HL-60 (cell line): ENCODE data around the gene SLC24A3.

ENCODE experiments used
- GABPA ChIP-seq: IDR thresholded peaks from 2 replicates; pipeline ENCODE4 v1.6.1; 2012; ENCODE audit warnings: low read depth
- POLR2AphosphoS5 ChIP-seq: IDR thresholded peaks from 2 replicates; pipeline ENCODE4 v1.6.1; 2012; ENCODE audit warnings: low read depth
- SPI1 ChIP-seq: IDR thresholded peaks from 2 replicates; pipeline ENCODE4 v1.6.1; 2012; ENCODE audit warnings: low read depth, mild to moderate bottlenecking, borderline replicate concordance
- TF ChIP-seq, protein P1 (sequence below): IDR thresholded peaks from 2 replicates; pipeline ENCODE4 v1.6.1; 2012; ENCODE audit warnings: low read depth; ENCODE audit not compliant: insufficient replicate concordance
- TF ChIP-seq, protein P2 (sequence below): IDR thresholded peaks from one replicate; pipeline ENCODE4 v1.5.1; 2011; ENCODE audit warnings: low read length, control low read depth, inconsistent platforms; ENCODE audit not compliant: insufficient read depth

DNA sequence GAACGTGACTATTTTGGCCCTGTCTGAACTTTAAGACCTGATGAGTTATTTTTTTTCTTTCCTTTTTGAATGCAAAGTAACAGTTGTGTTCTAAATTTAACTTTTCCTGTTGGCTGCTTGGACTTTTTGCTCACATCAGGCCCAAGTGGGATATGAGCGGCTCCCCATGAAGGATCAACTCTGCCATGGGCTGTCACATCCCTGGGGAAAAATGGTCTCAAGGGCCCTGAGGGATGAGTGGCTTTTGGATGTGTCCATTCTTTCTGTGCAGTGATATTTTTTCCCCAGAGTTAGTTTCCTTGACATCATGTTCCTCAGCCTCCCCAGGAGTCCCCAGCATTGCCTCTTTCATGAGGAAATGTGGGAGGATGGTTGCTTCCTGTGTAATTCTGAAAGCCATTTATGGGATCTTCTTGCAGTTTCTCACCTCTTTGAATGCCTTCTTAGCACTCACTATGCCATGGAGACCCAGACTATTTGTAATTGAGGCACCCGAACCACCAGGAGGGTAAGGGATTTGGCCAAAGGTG, 92.5 kb downstream of the SLC24A3 start:
- TF ChIP-seq, protein P1, sequence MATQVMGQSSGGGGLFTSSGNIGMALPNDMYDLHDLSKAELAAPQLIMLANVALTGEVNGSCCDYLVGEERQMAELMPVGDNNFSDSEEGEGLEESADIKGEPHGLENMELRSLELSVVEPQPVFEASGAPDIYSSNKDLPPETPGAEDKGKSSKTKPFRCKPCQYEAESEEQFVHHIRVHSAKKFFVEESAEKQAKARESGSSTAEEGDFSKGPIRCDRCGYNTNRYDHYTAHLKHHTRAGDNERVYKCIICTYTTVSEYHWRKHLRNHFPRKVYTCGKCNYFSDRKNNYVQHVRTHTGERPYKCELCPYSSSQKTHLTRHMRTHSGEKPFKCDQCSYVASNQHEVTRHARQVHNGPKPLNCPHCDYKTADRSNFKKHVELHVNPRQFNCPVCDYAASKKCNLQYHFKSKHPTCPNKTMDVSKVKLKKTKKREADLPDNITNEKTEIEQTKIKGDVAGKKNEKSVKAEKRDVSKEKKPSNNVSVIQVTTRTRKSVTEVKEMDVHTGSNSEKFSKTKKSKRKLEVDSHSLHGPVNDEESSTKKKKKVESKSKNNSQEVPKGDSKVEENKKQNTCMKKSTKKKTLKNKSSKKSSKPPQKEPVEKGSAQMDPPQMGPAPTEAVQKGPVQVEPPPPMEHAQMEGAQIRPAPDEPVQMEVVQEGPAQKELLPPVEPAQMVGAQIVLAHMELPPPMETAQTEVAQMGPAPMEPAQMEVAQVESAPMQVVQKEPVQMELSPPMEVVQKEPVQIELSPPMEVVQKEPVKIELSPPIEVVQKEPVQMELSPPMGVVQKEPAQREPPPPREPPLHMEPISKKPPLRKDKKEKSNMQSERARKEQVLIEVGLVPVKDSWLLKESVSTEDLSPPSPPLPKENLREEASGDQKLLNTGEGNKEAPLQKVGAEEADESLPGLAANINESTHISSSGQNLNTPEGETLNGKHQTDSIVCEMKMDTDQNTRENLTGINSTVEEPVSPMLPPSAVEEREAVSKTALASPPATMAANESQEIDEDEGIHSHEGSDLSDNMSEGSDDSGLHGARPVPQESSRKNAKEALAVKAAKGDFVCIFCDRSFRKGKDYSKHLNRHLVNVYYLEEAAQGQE: no peak
- TF ChIP-seq, protein P2, sequence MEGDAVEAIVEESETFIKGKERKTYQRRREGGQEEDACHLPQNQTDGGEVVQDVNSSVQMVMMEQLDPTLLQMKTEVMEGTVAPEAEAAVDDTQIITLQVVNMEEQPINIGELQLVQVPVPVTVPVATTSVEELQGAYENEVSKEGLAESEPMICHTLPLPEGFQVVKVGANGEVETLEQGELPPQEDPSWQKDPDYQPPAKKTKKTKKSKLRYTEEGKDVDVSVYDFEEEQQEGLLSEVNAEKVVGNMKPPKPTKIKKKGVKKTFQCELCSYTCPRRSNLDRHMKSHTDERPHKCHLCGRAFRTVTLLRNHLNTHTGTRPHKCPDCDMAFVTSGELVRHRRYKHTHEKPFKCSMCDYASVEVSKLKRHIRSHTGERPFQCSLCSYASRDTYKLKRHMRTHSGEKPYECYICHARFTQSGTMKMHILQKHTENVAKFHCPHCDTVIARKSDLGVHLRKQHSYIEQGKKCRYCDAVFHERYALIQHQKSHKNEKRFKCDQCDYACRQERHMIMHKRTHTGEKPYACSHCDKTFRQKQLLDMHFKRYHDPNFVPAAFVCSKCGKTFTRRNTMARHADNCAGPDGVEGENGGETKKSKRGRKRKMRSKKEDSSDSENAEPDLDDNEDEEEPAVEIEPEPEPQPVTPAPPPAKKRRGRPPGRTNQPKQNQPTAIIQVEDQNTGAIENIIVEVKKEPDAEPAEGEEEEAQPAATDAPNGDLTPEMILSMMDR: no peak
- TF ChIP-seq POLR2AphosphoS5: no peak
- no peak for TF ChIP-seq GABPA
- no peak for TF ChIP-seq SPI1
